HEK293T (cell line): ENCODE results near the gene OGA.

Experiments used
- ARNT ChIP-seq: fragments of 450-650 bp; IDR thresholded peaks from 2 replicates; pipeline ENCODE4 v1.6.1; 2017; ENCODE audit warnings: mild to moderate bottlenecking
- BHLHE40 ChIP-seq: fragments of 450-650 bp; IDR thresholded peaks from 2 replicates; pipeline ENCODE4 v1.6.1; 2016; ENCODE audit warnings: mild to moderate bottlenecking, moderate library complexity, borderline replicate concordance
- CTBP1 ChIP-seq: fragments of 450-650 bp; IDR thresholded peaks from 2 replicates; pipeline ENCODE4 v1.6.1; 2016; ENCODE audit warnings: borderline replicate concordance
- ELF4 ChIP-seq: fragments of 450-650 bp; IDR thresholded peaks from 2 replicates; pipeline ENCODE4 v1.6.1; 2017; ENCODE audit warnings: antibody characterized with exemption
- FOXA1 ChIP-seq: fragments of 450-650 bp; IDR thresholded peaks from 2 replicates; pipeline ENCODE4 v1.6.1; 2016; ENCODE audit warnings: mild to moderate bottlenecking
- FOXK2 ChIP-seq: fragments of 450-650 bp; IDR thresholded peaks from 2 replicates; pipeline ENCODE4 v1.6.1; 2016; ENCODE audit warnings: mild to moderate bottlenecking
- FOXM1 ChIP-seq: fragments of 450-650 bp; IDR thresholded peaks from 2 replicates; pipeline ENCODE4 v1.6.1; 2017; ENCODE audit warnings: mild to moderate bottlenecking, borderline replicate concordance
- HDGF ChIP-seq: fragments of 450-650 bp; IDR thresholded peaks from 2 replicates; pipeline ENCODE4 v1.6.1; 2017; ENCODE audit warnings: antibody characterized with exemption, borderline replicate concordance
- L3MBTL2 ChIP-seq: fragments of 450-650 bp; conservative IDR thresholded peaks from 2 replicates; pipeline ENCODE4 v1.6.1; 2016; ENCODE audit warnings: mild to moderate bottlenecking
- LEF1 ChIP-seq: fragments of 450-650 bp; IDR thresholded peaks from 2 replicates; pipeline ENCODE4 v1.6.1; 2017; ENCODE audit warnings: mild to moderate bottlenecking, borderline replicate concordance
- SP1 ChIP-seq: fragments of 450-650 bp; IDR thresholded peaks from 2 replicates; pipeline ENCODE4 v1.6.1; 2017
- SUZ12 ChIP-seq: fragments of 450-650 bp; IDR thresholded peaks from 2 replicates; pipeline ENCODE4 v1.6.1; 2016; ENCODE audit warnings: mild to moderate bottlenecking
- TARDBP ChIP-seq: fragments of 450-650 bp; IDR thresholded peaks from 2 replicates; pipeline ENCODE4 v1.6.1; 2016
- TF ChIP-seq, protein P1 (sequence below): fragments of 450-650 bp; IDR thresholded peaks from 2 replicates; pipeline ENCODE4 v1.6.1; 2016

DNA sequence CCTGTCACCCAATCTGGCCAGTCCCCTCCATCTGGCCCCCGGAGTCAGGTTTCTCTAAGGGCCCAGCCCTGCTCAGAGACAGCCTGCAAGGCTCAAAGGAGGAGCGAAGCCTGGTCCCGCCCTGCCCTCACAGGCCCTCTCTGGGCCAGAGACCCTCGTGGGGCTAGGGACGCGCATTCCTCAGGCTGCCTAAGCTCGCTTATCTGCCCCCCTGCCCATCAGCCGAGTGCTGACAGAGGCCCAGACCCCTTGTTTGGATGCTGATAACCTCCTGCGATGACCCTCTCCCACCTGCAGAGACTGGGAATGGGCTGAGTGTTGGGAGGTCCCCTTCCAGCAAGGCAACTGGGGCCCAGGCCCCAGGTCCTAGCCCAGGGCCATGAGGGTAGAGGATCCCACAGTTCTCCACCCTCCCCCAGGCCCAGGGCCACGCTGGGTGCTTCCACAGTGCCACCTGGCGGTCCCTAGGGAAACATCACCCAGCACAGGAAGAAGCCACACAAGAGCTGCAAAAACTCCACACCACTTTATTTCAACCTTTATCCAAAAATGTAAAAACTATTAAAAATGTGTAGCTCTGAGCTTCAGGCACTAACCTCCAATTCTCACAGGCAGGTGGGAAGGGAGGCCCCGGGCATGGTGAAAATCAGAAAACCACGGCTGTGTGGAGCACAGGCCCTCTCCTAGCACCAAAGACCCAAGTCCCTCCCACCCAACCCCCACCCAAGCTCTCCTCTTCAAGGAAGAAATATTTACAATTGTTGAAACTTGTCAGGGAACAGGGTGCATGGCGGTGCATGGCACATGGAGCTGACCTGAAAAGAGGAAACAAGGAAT is 37.2 kb downstream of the OGA start:
- TF ChIP-seq L3MBTL2 (no peak), ELF4 (no peak), FOXK2 (no peak), BHLHE40 (no peak), FOXM1 (no peak), SP1 (no peak), HDGF (no peak), SUZ12 (no peak), CTBP1 (no peak), TARDBP (no peak), ARNT (no peak), LEF1 (no peak), FOXA1 (no peak)
- TF ChIP-seq, protein P1, sequence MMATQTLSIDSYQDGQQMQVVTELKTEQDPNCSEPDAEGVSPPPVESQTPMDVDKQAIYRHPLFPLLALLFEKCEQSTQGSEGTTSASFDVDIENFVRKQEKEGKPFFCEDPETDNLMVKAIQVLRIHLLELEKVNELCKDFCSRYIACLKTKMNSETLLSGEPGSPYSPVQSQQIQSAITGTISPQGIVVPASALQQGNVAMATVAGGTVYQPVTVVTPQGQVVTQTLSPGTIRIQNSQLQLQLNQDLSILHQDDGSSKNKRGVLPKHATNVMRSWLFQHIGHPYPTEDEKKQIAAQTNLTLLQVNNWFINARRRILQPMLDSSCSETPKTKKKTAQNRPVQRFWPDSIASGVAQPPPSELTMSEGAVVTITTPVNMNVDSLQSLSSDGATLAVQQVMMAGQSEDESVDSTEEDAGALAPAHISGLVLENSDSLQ = no peak
